ENCODE measurements around the gene GLRB. TPM values are rescaled to one million over a fixed set of nuclear protein-coding genes. Genes with fewer than 3 reads are reported as not detected.

Gene GLRB
- total and polyA plus RNA-seq, 2 experiments from 2014 or later: 3.3 to 4.8 TPM

GRCh38 chr4:157095716-157096115, 19.8 kb downstream of the GLRB start:
- no peak overlapping the region for H2AFZ ChIP-seq
- no peaks in the 10 kb centered on the region for H3K27me3 ChIP-seq
- no peak overlapping the region for H3K4me2 ChIP-seq
- H3K9me2 ChIP-seq (replicated peaks; ENCODE audit: insufficient read depth): no peaks in the 10 kb centered on the region
- WGBS (ENCODE audit: low lambda C conversion rate, missing lambda C conversion rate): 87% methylated on average over 2 of the region's 2 CpGs
- H3K4me1 ChIP-seq (ENCODE audit: insufficient read depth): no peaks in the 10 kb centered on the region
- no peaks in the 10 kb centered on the region for H3K9me3 ChIP-seq (ENCODE audit: low read depth)
- H3K79me2 ChIP-seq: no peaks in the 10 kb centered on the region
- DNase-seq (ENCODE audit: low spot score): no peak
- no peaks in the 10 kb centered on the region for H3K36me3 ChIP-seq (replicated peaks; ENCODE audit: insufficient read depth, low read depth)
- H4K20me1 ChIP-seq (ENCODE audit: insufficient read depth, poor library complexity, severe bottlenecking): no peaks in the 10 kb centered on the region
- no peak overlapping the region for H3K4me3 ChIP-seq
- no peak overlapping the region for H3K27ac ChIP-seq
- TF ChIP-seq EZH2phosphoT487 (IDR thresholded peaks at IDR 0.05; ENCODE audit: low read depth, severe bottlenecking, unreplicated experiment): no peak
- TF ChIP-seq, protein P1, sequence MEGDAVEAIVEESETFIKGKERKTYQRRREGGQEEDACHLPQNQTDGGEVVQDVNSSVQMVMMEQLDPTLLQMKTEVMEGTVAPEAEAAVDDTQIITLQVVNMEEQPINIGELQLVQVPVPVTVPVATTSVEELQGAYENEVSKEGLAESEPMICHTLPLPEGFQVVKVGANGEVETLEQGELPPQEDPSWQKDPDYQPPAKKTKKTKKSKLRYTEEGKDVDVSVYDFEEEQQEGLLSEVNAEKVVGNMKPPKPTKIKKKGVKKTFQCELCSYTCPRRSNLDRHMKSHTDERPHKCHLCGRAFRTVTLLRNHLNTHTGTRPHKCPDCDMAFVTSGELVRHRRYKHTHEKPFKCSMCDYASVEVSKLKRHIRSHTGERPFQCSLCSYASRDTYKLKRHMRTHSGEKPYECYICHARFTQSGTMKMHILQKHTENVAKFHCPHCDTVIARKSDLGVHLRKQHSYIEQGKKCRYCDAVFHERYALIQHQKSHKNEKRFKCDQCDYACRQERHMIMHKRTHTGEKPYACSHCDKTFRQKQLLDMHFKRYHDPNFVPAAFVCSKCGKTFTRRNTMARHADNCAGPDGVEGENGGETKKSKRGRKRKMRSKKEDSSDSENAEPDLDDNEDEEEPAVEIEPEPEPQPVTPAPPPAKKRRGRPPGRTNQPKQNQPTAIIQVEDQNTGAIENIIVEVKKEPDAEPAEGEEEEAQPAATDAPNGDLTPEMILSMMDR (IDR thresholded peaks at IDR 0.05; ENCODE audit: poor library complexity): no peak
- no peak for TF ChIP-seq EZH2 (IDR thresholded peaks at IDR 0.05; ENCODE audit: borderline replicate concordance)

DNA sequence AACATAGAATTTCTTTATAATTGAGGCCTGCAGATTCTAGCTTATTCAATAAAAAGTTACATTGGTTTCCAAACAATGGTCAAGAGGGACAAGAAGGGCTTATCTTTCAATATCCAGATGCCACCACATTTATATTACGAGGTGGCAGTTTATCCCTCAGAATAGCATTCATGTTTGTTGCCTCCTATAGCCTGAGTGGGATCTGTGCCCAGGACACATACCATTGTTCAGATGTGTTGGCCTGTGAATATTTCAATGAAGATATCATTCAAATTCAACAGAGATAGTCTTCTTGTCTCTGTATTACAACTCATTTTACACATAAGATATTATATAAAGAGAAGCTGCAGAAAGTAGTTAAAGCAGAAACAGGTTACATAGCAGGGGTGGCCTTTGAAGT, 20.5 kb downstream of the GLRB start:
- Histone ChIP-seq H3K4me2 (no peak overlapping the region), H3K9me3 (ENCODE audit: low read depth) (no peaks in the 10 kb centered on the region), H3K27me3 (no peaks in the 10 kb centered on the region), H4K20me1 (ENCODE audit: insufficient read depth, poor library complexity, severe bottlenecking) (no peaks in the 10 kb centered on the region), H3K36me3 (replicated peaks; ENCODE audit: insufficient read depth, low read depth) (no peaks in the 10 kb centered on the region), H3K4me1 (ENCODE audit: insufficient read depth) (no peaks in the 10 kb centered on the region), H3K9me2 (replicated peaks; ENCODE audit: insufficient read depth) (no peaks in the 10 kb centered on the region), H2AFZ (no peak overlapping the region), H3K79me2 (no peaks in the 10 kb centered on the region), H3K4me3 (no peak overlapping the region), H3K27ac (no peak overlapping the region)
- WGBS (ENCODE audit: low lambda C conversion rate, missing lambda C conversion rate): 80% methylated on average over 1 of the region's 1 CpG
- DNase-seq (ENCODE audit: low spot score): no peak
- TF ChIP-seq EZH2 (IDR thresholded peaks at IDR 0.05; ENCODE audit: borderline replicate concordance) (no peak), EZH2phosphoT487 (IDR thresholded peaks at IDR 0.05; ENCODE audit: low read depth, severe bottlenecking, unreplicated experiment) (no peak)
- TF ChIP-seq, protein P1 (IDR thresholded peaks at IDR 0.05; ENCODE audit: poor library complexity): no peak

GRCh38 chr4:157099506-157099905, 23.6 kb downstream of the GLRB start:
- H3K9me3 ChIP-seq (ENCODE audit: low read depth): no peaks in the 10 kb centered on the region
- no peak overlapping the region for H3K4me3 ChIP-seq
- H3K4me2 ChIP-seq: no peak overlapping the region
- H3K4me1 ChIP-seq (ENCODE audit: insufficient read depth): no peaks in the 10 kb centered on the region
- TF ChIP-seq EZH2phosphoT487 (IDR thresholded peaks at IDR 0.05; ENCODE audit: low read depth, severe bottlenecking, unreplicated experiment) (no peak), EZH2 (IDR thresholded peaks at IDR 0.05; ENCODE audit: borderline replicate concordance) (no peak)
- TF ChIP-seq, protein P1 (IDR thresholded peaks at IDR 0.05; ENCODE audit: poor library complexity): no peak
- WGBS (ENCODE audit: low lambda C conversion rate, missing lambda C conversion rate): 92% methylated on average over 4 of the region's 4 CpGs
- H4K20me1 ChIP-seq (ENCODE audit: insufficient read depth, poor library complexity, severe bottlenecking): no peaks in the 10 kb centered on the region
- no peak overlapping the region for H3K27ac ChIP-seq
- no peaks in the 10 kb centered on the region for H3K9me2 ChIP-seq (replicated peaks; ENCODE audit: insufficient read depth)
- H3K79me2 ChIP-seq: no peaks in the 10 kb centered on the region
- no peaks in the 10 kb centered on the region for H3K27me3 ChIP-seq
- no peak for DNase-seq (ENCODE audit: low spot score)
- H2AFZ ChIP-seq: no peak overlapping the region
- H3K36me3 ChIP-seq (replicated peaks; ENCODE audit: insufficient read depth, low read depth): no peaks in the 10 kb centered on the region

DNA sequence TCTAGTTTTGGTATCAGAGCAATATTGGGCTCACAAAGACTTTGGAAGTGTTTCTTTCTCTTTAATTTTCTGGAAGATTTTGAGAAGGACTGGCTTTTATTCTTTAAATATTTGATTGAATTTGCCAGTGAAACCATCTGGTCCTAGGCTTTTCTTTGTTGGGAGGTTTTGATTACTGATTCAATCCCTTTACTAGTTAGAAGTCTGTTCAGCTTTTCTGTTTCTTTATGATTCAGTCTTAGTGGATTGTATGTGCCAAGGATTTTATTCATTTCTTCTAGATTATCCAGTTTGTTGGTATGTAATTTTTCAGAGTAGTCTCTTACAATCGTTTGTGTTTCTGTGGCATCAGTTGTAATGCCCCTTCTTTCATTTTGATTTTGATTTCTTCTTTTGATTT, 28.6 kb downstream of the GLRB start:
- Histone ChIP-seq H3K4me3 (no peak overlapping the region), H3K27me3 (no peaks in the 10 kb centered on the region), H3K36me3 (replicated peaks; ENCODE audit: insufficient read depth, low read depth) (no peaks in the 10 kb centered on the region), H3K27ac (no peak overlapping the region), H3K4me1 (ENCODE audit: insufficient read depth) (no peaks in the 10 kb centered on the region), H3K4me2 (no peak overlapping the region), H3K79me2 (no peaks in the 10 kb centered on the region), H3K9me3 (ENCODE audit: low read depth) (no peaks in the 10 kb centered on the region), H4K20me1 (ENCODE audit: insufficient read depth, poor library complexity, severe bottlenecking) (no peaks in the 10 kb centered on the region), H2AFZ (no peak overlapping the region), H3K9me2 (replicated peaks; ENCODE audit: insufficient read depth) (no peaks in the 10 kb centered on the region)
- no peak for DNase-seq (ENCODE audit: low spot score)
- 92% methylated on average over 1 of the region's 1 CpG for WGBS (ENCODE audit: low lambda C conversion rate, missing lambda C conversion rate)
- TF ChIP-seq EZH2phosphoT487 (IDR thresholded peaks at IDR 0.05; ENCODE audit: low read depth, severe bottlenecking, unreplicated experiment) (no peak), EZH2 (IDR thresholded peaks at IDR 0.05; ENCODE audit: borderline replicate concordance) (no peak)
- TF ChIP-seq, protein P1 (IDR thresholded peaks at IDR 0.05; ENCODE audit: poor library complexity): no peak

Measured in hepatocyte (in vitro differentiated cells).